Fibroblast of mammary gland (primary cell): ENCODE results near the gene MEGF6.

Experiments
- DNase-seq: peaks from one replicate; pipeline ENCODE4 v3.0.0-alpha.2; 2010; ENCODE audit warnings: low read depth
- H3K4me3 ChIP-seq: 2 replicates; pipeline ENCODE4 v1.5.1; 2011; ENCODE audit warnings: low read depth, mild to moderate bottlenecking, low read length, moderate library complexity; ENCODE audit not compliant: control insufficient read depth
- CTCF ChIP-seq: conservative IDR thresholded peaks from 2 replicates; pipeline ENCODE4 v1.5.1; 2011; ENCODE audit warnings: low read depth, low read length, inconsistent platforms; ENCODE audit not compliant: control insufficient read depth, insufficient read depth

Gene MEGF6

GRCh38 chr1:3598051-3598491, 13.2 kb downstream of the MEGF6 start:
- no peak overlapping the region for H3K4me3 ChIP-seq
- TF ChIP-seq CTCF, result no peak
- DNase-seq, result peak; percentile 3

GRCh38 chr1:3597599-3597964, 13.7 kb downstream of the MEGF6 start:
- no peak overlapping the region for H3K4me3 ChIP-seq
- TF ChIP-seq CTCF, result no peak
- DNase-seq, result no peak

GRCh38 chr1:3596663-3597598, 14.4 kb downstream of the MEGF6 start:
- no peak for DNase-seq
- TF ChIP-seq CTCF, result no peak
- no peak overlapping the region for H3K4me3 ChIP-seq

- DNase-seq, result no peak
- no peak for TF ChIP-seq CTCF
- H3K4me3 ChIP-seq, result no peak overlapping the region
Observed at GRCh38 chr1:3595949-3596348, 15.4 kb downstream of the MEGF6 start.

GRCh38 chr1:3594706-3595377, 16.5 kb downstream of the MEGF6 start:
- no peak overlapping the region for H3K4me3 ChIP-seq
- no peak for DNase-seq
- no peak for TF ChIP-seq CTCF

GRCh38 chr1:3593745-3594144, 17.6 kb downstream of the MEGF6 start:
- no peak for DNase-seq
- H3K4me3 ChIP-seq, result no peak overlapping the region
- no peak for TF ChIP-seq CTCF

- H3K4me3 ChIP-seq, result no peak overlapping the region
- no peak for TF ChIP-seq CTCF
- no peak for DNase-seq
Observed at GRCh38 chr1:3593334-3593733, 18.0 kb downstream of the MEGF6 start.
